Medulla oblongata (tissue), 1 donor: ENCODE data around the gene FLAD1.

Source experiments
- DNase-seq: peaks from one replicate; pipeline ENCODE4 v3.0.0-alpha.2; 2015; ENCODE audit errors: extremely low spot score

Gene FLAD1

DNA sequence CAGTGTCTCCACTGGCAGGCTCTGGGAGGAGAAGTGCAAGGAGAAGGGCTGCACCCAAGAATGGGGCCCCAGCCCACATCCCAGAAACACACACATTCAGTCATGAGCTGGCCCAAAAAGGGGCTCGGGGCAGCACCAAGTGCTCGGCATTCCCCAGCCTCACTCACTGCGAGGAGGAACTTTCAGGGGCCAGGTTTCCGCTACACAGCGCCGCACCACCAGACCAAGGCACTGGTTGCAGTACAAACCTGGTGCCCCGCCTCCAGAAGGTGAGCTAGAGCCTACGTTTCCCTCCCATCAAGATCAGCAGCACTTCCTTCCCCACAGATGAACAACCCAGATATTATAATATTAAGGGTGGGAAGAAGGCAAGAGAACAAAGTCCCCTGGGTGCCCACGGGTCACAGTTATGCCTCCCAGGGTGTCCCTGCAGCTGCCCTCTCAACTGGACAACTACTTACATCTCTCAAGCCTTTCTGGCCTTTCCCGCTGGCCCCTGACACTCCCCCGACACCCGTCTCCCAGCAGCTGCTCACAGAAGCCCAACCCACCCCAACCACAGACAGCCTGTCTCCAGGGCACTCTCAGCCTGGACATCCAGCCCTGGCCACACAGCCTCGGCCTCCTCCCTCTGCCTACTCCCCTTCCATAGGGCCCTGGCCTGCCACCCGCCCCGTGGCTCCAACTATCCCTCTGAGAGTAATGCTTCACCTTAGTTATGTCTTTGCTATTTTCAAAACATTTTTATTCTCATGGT, 31.1 kb upstream of the FLAD1 start:
- no peak for DNase-seq

- no peak for DNase-seq
These were observed 30.5 kb upstream of the FLAD1 start for GRCh38 chr1:154952664-154953063.

- DNase-seq = no peak
These were observed 29.5 kb upstream of the FLAD1 start for GRCh38 chr1:154953611-154954038.

DNA sequence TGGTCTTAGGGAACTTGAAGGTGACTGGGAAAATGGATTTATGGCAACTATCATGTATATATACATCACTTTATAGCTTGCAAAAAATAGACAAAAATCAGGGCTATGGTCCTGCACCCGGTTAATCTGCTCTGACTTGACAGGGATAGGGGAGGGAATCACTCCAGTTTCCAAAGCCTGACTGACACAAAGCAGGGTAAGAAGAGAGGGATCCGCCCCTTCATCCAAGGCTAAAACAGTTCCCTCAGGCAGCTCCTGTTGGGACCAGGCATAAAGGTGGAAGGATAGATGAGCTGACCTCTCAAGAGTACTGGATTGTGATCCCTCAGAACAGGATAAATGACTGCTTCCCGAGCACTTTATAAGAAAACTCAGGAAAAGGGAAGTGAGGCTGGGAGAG, 28.6 kb upstream of the FLAD1 start:
- no peak for DNase-seq

DNA sequence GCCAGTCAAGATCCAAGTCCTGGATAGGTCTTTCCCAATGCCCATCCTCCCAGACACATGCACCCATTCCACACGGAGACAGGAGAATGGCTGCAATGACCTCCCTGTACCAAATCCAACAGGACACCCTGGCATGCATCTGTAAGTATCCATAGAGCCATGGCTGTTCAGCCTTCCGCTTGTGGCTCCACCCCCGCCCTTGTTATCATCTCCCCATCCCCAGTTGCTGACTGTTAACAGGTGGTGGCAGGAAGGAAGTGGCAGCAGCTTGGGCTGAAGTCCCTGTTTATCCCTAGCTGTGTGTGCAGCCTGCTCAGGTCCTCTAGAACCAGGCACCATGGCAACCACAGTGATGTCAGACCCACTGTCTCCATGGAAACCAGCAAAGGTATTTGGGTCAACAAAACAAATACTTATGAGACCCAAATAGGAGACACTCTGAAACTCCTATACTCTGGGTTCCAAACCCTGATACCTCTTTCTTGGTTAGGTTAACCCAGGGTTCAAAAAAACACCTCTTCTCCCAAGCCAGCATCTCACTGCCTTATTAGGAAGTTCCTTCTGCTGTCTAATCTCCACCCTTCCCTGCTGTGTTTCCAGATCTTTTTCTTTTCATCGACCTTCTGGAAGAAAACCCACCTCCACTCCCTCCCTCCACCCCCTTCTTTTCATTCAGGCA, 28.0 kb upstream of the FLAD1 start:
- peak; percentile 73 for DNase-seq

DNA sequence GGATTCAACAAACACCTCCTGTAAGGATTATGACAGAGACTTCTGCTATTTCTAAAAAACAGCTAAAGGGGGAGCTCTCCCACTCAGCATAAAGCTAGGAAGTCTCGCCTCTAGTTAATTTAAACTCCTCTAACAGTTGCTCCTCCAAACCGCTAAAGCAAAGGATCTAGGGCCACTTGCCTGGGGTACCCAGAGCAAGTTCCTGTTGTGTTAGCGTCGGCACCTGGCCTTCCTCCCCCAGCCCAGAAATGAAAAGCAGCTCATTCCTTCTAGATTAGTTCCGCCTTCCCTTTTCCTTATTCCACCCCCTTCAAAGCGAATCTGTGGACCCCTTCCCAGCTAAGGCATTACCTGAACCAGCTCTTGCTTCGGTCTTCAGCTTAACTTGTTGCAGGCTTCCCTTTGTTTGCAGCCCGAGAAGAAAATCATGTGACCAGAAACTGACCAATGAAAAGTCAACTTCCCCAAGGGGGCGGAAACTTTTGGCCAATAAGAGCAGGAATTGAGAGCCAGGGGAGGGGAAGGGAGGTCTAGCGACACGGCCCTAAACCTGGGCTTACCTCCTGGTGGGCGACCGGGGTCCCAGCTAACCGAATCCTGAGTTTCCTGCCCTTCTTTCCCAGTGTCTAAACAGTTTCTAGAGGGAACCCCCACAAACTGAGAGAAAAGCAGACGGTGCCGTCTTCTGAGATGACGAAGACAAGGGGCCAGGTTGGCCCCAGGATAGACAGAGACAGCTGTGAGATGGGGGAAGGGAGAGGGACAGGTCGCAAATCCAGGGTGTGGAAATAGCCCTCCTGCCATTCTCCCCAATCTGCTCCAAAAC, 27.2 kb upstream of the FLAD1 start, which contains the start of gene PBXIP1:
TSS of gene PBXIP1 (minus strand) at position 382 of the 826 bp plus-strand sequence. CDS start 2,378 bp downstream, outside the sequence.
- peak; percentile 99 for DNase-seq

DNA sequence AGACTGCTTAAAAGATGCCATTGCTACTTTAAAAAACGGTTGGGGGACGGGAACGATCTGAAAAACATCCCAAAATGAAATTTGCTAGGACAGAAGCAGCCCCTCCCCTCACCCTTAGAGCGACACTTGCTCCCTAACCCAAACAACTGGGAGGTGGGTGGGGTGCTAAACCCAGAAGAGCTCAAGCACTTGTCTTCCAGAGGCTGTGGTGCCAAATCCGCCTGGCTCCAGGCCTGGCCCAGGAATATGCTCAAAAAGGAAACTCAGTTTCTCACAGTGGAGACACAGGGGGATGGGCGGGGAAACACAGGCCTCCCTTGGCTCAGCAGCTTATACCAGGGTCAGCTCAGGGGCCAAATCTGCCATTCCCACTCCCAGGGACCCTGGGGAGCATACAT, 26.6 kb upstream of the FLAD1 start:
- DNase-seq = peak; percentile 71

DNA sequence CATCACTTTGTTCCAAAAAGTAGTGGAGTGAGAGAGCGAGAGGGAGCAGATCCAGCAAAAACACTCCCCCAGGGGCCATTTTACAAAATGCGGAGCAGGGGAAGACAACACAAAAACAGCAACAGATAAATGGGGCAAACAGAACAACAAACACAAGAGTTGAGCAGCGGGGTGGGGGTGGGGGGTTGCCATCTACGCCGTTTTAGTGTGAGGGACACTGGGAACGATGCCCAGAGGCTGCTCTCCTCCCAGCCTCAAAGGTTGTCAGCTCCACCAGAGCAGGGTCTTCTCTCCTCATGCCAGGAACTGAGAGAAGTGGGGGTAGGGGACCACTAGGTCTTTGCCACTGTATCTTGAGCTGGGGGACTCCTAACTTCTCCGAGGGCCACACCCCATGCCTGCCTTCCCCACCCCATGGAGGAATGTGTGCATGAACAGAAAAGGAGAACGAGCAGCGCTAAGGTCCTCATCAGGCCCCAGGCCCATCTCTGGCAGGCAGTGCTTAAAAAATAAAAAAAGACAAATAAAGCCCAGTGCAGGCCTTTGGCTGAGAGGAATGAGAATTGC, 26.0 kb upstream of the FLAD1 start:
- no peak for DNase-seq

- DNase-seq = no peak
These were observed 25.1 kb upstream of the FLAD1 start for GRCh38 chr1:154958036-154958435.

DNA sequence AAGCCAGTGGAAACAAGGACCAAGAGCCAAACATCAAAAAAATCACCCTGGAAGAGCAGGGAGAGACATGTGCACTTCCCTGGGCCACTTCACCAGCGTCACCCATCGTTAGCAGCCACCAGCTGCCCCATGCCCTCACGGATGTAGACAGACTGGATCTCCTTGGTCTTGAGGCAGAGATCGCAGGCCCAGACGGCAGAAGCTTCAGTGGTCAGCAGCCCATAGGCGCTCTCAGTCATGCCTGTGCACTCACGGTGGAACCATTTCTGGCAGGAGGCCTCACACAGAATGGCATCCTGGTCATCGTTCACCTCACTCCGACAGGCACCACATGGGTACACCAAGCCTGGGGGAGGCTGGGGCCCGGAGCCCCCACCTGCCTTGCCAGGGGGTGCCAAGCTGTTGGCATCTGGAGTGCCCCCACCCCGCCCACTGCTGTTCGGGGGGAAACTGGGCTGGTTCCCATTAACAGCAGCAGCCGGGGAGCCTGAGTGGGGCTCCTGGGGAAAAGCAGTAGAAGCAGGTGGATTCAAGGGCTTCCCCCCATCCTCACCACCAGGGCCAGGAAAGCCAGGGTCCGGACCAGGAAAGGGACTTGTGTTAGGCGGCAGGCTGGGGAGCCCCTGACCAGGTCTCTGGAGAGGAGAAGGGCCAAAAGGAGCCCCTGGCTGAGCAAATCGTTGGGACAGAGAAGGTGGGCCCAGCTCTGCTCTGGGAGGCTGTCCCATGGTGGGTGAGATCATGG, 24.3 kb upstream of the FLAD1 start:
- DNase-seq = no peak

DNA sequence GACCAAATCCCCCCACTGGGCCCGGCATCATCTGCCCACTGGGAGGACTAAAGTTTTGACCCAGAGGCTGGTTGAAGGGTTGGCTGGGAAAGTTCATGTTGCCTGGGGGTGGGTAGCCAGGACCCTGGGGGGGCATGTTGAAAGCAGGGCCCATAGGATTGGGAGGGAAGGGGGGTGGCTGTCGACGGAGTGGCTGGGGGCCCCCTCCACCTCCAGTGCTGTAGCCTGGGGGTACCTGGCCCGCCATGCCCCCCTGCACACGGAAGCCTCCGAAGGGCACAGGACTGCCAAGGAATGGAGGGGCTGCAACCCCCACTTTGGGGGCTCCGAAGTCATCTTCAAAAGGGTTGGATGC, 23.7 kb upstream of the FLAD1 start:
- no peak for DNase-seq

DNA sequence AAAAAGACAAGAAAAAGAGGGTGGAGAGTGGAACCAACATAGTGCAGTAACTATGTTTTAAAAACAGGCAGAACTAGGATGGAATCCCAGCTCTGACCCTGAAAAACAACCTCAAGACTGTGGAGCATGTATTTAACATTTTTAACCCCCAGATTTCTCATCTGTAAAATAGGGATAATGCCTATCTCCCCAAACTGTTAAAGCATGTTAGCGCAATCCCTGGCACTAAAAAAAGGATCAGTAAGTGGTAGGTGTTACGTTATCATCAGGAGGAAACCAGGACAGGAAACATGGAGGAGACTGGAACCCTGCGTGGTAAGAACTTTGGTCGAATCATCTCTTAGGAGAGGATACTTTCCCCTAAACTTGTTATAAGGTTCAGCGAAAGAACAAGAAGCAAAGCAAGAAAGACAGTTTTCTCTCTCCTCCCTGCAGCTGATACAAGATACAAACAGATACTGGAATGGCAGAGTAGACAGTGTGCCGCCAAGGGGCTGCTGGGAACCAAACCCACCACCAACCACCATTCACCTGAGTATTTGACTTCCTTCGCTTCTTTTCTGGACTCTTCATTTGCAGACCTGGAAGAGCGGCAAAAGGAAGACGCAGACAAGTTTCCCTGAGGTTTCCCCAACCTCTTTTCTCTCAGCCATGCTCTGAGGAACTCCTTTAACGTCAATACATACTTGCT, 22.6 kb upstream of the FLAD1 start:
- DNase-seq = no peak

DNA sequence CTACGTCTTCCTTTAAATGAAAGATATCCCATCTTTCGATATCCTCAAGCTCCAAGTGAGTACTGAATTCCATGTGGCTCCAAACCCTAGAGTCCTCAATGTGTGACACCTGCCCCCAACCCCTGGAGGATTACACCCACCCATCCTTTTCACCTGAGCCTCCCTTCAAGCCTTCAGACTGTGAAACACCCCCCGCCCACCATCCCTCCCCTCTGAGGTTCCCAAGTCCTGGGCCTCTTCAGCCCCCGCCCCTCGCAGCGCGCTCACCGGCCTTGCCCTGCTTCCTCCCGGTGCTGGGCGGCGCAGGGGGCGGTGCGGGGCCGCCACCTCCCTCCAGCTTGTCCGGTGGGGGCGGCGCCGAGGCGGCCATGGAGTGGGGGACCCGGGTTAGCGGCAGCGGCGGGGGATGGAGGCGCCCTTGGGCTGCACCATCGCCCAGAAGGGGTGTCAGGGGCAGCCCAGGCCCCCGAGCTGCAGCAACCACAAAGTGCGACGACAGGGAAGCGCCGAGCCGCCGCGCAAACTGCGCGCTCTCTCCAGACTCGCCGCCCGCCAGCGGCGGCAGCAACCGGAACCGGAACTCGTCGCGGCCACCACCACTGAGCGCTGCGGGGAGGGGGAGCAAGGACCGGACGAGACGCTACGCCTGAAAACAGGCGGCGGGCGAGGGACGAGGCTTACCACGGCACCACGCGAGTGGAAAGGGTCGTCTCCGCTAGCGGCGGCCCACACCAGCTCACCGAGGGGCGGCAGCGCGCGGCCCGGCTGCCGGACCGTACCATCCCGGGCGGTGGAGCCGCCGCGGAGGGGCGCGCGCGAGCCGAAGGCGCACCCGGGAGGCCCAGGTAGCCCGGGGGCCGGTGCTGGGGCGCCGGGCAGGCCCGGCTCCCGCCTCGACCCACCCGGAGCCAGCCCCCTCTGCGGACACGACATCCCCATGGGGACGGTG, 21.7 kb upstream of the FLAD1 start, which contains the start of gene PYGO2:
TSS of gene PYGO2 (minus strand) at position 576 of the 949 bp plus-strand sequence. CDS start at position 370, 206 bp downstream.
- DNase-seq = peak; percentile 79

DNA sequence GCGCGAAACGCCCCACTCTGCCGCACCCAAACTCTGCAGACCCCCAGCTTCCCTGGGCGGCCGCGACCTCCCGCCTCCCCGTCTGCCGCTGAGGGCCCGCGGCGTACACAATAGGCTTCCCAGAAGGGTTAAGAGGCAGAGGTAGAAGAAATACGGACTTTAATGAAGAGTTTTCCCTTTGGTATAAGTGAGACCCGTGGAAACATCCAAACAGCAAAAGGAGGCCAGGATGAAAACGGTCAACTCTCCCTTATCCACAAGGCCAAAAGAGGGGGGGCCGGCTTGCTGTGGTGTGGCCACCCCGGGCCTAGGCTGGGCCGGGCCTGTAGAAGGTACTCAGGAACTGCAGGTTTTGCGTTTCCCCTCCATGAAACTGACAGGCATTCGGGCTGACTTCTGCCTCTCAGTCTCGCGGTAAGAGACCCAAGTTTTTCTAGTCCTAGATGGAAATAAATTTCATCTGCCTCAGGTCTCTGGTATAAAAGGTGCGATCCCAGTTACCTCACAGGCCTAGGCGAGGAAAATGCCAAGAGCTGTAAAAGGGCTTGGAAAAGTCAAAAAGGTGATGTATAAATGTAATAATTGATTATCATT, 20.9 kb upstream of the FLAD1 start:
- peak; percentile 30 for DNase-seq

DNA sequence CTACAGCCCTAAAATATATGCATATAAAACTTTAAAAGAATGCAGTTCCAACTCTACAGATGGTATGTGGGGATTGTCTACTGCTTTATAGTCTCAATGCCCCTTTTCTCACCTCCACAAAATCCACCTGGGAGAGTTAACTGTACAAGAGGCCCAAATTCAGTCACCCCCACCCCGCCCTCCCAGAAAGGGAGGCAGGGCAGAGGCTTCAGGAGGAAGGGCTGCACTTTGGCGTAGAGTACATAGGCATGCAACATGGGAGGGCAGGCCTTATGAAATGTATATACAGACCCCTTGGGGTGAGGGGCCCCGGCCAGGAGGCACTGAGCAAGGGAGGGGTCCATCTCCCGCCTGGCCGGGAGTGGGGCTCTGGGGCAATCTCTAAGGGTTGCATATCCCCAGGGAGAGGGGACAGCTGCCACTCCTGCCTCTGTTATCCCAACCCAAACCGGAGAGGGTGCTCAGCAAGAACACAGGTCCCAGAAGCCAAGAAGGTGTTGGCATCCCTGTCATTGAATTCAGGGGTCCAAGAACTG, 20.3 kb upstream of the FLAD1 start:
- DNase-seq = no peak

DNA sequence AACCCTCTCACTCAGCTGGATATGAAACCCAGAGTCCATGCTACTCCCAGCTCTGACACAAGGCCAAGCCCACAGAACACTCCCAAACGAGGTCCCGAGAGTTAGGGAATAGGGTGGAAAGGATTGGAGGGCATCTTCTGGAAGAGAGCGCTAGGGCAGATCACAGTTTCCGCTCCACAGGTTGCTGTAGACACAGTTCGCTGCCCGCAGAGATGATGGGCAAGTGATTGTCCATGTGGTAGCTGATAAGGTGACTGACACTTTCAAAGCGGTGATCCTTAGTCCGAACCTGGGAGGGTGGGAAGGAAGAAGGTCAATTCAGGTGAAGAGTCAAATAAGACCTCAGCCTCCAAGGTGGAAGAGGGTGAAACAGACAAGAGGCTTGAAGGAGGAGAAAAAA, 19.5 kb upstream of the FLAD1 start:
- DNase-seq = no peak

- no peak for DNase-seq
These were observed 18.8 kb upstream of the FLAD1 start for GRCh38 chr1:154964359-154964758.

DNA sequence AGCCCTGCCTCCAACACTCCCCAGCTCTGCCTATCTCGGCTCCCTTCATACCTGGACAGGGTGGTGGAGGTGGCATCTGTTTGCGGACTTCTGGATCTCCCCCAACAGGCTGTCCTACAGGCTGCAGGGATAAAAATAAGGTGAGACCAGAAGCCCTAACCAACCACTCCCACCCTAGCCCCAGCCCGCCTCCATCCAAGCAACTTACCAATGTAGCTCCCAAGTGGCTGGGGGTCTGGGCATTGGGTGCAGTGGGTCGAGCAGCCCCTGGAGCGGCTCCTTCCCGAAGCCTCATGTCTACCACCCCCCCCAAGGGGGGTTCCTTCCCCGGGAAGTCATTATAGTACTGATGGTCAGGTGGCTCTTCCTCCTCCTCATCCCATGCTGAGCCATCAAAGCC, 17.0 kb upstream of the FLAD1 start:
- no peak for DNase-seq
